Mucosa of descending colon (tissue), 3 donors: Measurements from ENCODE around the gene NEGR1. TPM values are rescaled to one million over a fixed set of nuclear protein-coding genes. Genes with fewer than 3 reads are reported as not detected.

Experiments
- ATAC-seq: fragments of 200-7000 bp; cut with Tn5 transposase; one replicate; pipeline ENCODE4 v1.9.1; 2020; ENCODE audit warnings: mild to moderate bottlenecking, moderate library complexity
- DNase-seq, 3 donors: peaks; one replicate each; pipeline ENCODE4 v3.0.0-alpha.2; 2020
- H3K36me3 ChIP-seq: fragments of 200-600 bp; one replicate; pipeline ENCODE4 v1.8.0; 2021; ENCODE audit warnings: low read depth, mild to moderate bottlenecking
- H3K4me1 ChIP-seq: fragments of 200-600 bp; one replicate; pipeline ENCODE4 v1.8.0; 2021; ENCODE audit warnings: low read depth, mild to moderate bottlenecking
- H3K4me3 ChIP-seq: fragments of 200-600 bp; one replicate; pipeline ENCODE4 v1.8.0; 2021; ENCODE audit warnings: mild to moderate bottlenecking
- H3K9me3 ChIP-seq: fragments of 200-600 bp; one replicate; pipeline ENCODE4 v1.8.0; 2021; ENCODE audit warnings: mild to moderate bottlenecking
- intact Hi-C, 2 donors: fragments of 100-400 bp; cut with DNase I in 1 of 2; cut with micrococcal nuclease in 1 of 2; formaldehyde crosslinking; loops; one replicate each; pipeline versions ENCODE4 v1.11.0 to v1.11.1; 2022; cut with DNase I, micrococcal nuclease
- total RNA-seq, 3 donors: library from RNA; stranded (reverse); fragmentation: NEBNext Ultra II Directional in 2 of 3; extraction: Animal tissue kit (Norgen Biotek cat#: 25700) in 2 of 3; gene quantifications; one replicate each; pipeline versions ENCODE4 v1.2.1 to v1.2.4, GENCODE V29; 2021 to 2023
- TF ChIP-seq, protein P1 (sequence below): fragments of 200-600 bp; IDR thresholded peaks from one replicate; pipeline ENCODE4 v1.8.0; 2022; ENCODE audit warnings: antibody characterized with exemption, mild to moderate bottlenecking
- donor health status: DM: no; HTN: no; CAD: no; lungs with moderate emphysema.
- donor health status: DM: no; HTN: no; CAD: no.
- donor health status: DM: no; HTN: yes; CAD: no.

NEGR1 gene
- total RNA-seq, 3 donors from 2014 or later, result 2.3 to 47.9 (median 8.0) TPM

DNA sequence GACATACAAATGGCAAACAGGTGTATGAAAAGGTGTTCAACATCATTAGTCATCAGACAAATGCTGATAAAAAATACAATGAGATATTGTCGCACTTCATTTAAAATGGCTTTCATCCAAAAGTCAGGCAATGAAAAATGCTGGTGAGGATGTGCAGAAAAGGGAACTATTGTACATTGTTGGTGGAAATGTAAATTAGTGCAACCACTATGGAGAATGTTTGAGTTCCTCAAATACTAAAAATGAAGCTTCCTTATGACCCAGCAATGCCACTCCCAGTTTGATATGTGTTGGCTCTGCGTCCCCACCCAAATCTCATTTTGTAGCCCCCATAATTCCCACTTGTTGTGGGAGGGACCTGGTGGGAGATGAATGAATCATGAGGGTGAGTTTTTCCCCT, 891.8 kb downstream of the NEGR1 start:
- TF ChIP-seq, protein P1, sequence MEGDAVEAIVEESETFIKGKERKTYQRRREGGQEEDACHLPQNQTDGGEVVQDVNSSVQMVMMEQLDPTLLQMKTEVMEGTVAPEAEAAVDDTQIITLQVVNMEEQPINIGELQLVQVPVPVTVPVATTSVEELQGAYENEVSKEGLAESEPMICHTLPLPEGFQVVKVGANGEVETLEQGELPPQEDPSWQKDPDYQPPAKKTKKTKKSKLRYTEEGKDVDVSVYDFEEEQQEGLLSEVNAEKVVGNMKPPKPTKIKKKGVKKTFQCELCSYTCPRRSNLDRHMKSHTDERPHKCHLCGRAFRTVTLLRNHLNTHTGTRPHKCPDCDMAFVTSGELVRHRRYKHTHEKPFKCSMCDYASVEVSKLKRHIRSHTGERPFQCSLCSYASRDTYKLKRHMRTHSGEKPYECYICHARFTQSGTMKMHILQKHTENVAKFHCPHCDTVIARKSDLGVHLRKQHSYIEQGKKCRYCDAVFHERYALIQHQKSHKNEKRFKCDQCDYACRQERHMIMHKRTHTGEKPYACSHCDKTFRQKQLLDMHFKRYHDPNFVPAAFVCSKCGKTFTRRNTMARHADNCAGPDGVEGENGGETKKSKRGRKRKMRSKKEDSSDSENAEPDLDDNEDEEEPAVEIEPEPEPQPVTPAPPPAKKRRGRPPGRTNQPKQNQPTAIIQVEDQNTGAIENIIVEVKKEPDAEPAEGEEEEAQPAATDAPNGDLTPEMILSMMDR, result no peak
- Histone ChIP-seq H3K9me3 (no peaks in the 10 kb centered on the region), H3K4me3 (no peak overlapping the region), H3K4me1 (no peaks in the 10 kb centered on the region), H3K36me3 (no peaks in the 10 kb centered on the region)
- no peak for DNase-seq
- intact Hi-C loops, result no loop called here
- ATAC-seq, result no peak

DNA sequence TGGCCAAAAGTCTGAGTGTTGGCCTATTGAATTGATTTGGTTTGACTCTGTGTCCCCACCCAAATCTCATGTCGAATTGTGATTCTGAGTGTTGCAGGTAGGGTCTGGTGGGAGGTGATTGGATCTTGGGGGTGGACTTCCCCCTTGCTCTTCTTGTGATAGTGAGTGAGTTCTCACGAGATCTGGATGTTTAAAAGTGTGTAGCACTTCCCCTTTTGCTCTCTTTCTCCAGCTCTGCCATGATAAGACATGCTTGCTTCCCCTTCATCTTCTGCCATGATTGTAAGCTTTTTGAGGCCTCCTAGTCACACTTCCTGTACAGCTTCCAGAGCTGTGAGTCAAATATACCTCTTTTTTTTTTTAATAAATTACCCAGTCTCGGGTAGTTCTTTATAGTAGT, 904.5 kb downstream of the NEGR1 start:
- TF ChIP-seq, protein P1, result no peak
- DNase-seq, result no peak
- no peak overlapping the region for H3K4me3 ChIP-seq
- H3K36me3 ChIP-seq, result no peaks in the 10 kb centered on the region
- intact Hi-C loops, result no loop called here
- no peak for ATAC-seq
- no peaks in the 10 kb centered on the region for H3K4me1 ChIP-seq
- no peaks in the 10 kb centered on the region for H3K9me3 ChIP-seq

- ATAC-seq (no peak), DNase-seq (no peak)
- intact Hi-C loops, result no loop called here
- Histone ChIP-seq H3K4me1 (no peaks in the 10 kb centered on the region), H3K4me3 (no peak overlapping the region), H3K9me3 (no peaks in the 10 kb centered on the region), H3K36me3 (no peaks in the 10 kb centered on the region)
- TF ChIP-seq, protein P1, result no peak
Measured at GRCh38 chr1:71372496-71372895, 909.8 kb downstream of the NEGR1 start.

DNA sequence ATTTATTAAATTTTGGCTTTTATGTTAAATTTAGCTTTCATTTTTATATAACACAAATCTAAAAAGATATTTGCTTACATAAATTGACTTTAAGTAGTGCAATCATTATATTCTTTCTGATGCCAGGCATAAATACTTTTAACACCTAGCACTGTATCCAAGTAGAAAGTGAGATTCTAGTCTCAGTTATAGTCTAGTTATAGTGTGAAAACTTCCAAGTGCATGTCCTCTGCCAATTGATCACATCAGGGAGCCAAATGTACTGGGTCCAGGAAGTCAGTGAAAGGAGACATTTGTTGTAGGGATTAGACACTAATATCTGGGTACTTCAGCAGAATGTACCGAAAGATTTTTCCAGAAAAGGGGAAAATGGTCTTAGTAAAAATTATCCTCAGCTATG, 910.8 kb downstream of the NEGR1 start:
- intact Hi-C loops, result no loop called here
- no peaks in the 10 kb centered on the region for H3K36me3 ChIP-seq

GRCh38 chr1:71364236-71364635, 918.1 kb downstream of the NEGR1 start:
- TF ChIP-seq, protein P1, result no peak
- no peak overlapping the region for H3K4me3 ChIP-seq
- intact Hi-C loops, result no loop called here
- DNase-seq (no peak), ATAC-seq (no peak)
- no peaks in the 10 kb centered on the region for H3K9me3 ChIP-seq
- no peaks in the 10 kb centered on the region for H3K36me3 ChIP-seq
- H3K4me1 ChIP-seq, result no peaks in the 10 kb centered on the region

More for the DNA sequence above, 910.8 kb downstream of the NEGR1 start:
- no peaks in the 10 kb centered on the region for H3K9me3 ChIP-seq
- no peaks in the 10 kb centered on the region for H3K4me1 ChIP-seq
- TF ChIP-seq, protein P1, result no peak
- no peak overlapping the region for H3K4me3 ChIP-seq
- DNase-seq, result no peak
- no peak for ATAC-seq

GRCh38 chr1:71362691-71363090, 919.6 kb downstream of the NEGR1 start:
- ATAC-seq, result no peak
- DNase-seq, result no peak
- intact Hi-C loops, result no loop called here
- Histone ChIP-seq H3K36me3 (no peaks in the 10 kb centered on the region), H3K4me1 (no peaks in the 10 kb centered on the region), H3K9me3 (no peaks in the 10 kb centered on the region), H3K4me3 (no peak overlapping the region)
- TF ChIP-seq, protein P1, result no peak
